Measurements from ENCODE around the gene RANBP10.

- no peak for TF ChIP-seq POLR2A (IDR thresholded peaks at IDR 0.05)
- TF ChIP-seq CTCF (IDR thresholded peaks at IDR 0.05), result no peak
Measured at GRCh38 chr16:67676939-67677338, 129.4 kb downstream of the RANBP10 start.

All from esophagus squamous epithelium (tissue), 4 donors.